ENCODE measurements around the gene GLRX2. TPM values are rescaled to one million over a fixed set of nuclear protein-coding genes. Genes with fewer than 3 reads are reported as not detected.
"Not testable (repeated sequence)": the region's sequence is repeated elsewhere in the genome, so short reads cannot be mapped to it uniquely, and the experiment has no call there.

The GLRX2 gene
- total RNA-seq, 1 experiment from 2014 or later, result 30.6 TPM

GRCh38 chr1:193118194-193118593, 13.0 kb upstream of the GLRX2 start (continued):
- TF ChIP-seq, protein P1, sequence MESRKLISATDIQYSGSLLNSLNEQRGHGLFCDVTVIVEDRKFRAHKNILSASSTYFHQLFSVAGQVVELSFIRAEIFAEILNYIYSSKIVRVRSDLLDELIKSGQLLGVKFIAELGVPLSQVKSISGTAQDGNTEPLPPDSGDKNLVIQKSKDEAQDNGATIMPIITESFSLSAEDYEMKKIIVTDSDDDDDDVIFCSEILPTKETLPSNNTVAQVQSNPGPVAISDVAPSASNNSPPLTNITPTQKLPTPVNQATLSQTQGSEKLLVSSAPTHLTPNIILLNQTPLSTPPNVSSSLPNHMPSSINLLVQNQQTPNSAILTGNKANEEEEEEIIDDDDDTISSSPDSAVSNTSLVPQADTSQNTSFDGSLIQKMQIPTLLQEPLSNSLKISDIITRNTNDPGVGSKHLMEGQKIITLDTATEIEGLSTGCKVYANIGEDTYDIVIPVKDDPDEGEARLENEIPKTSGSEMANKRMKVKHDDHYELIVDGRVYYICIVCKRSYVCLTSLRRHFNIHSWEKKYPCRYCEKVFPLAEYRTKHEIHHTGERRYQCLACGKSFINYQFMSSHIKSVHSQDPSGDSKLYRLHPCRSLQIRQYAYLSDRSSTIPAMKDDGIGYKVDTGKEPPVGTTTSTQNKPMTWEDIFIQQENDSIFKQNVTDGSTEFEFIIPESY (IDR thresholded peaks at IDR 0.05; ENCODE audit: extremely low read depth, insufficient replicate concordance, low read length), result no peak
- TF ChIP-seq EZH2 (IDR thresholded peaks at IDR 0.05), result no peak
- no peak for TF ChIP-seq SRF (IDR thresholded peaks at IDR 0.05; ENCODE audit: low read depth)
- TF ChIP-seq, protein P2, sequence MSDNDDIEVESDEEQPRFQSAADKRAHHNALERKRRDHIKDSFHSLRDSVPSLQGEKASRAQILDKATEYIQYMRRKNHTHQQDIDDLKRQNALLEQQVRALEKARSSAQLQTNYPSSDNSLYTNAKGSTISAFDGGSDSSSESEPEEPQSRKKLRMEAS (IDR thresholded peaks at IDR 0.05), result no peak
- no peak for TF ChIP-seq SIN3A (IDR thresholded peaks at IDR 0.05; ENCODE audit: low read depth)
- TF ChIP-seq POLR2AphosphoS5 (IDR thresholded peaks at IDR 0.05; ENCODE audit: low read depth, low read length), result no peak
- TF ChIP-seq EZH2phosphoT487 (IDR thresholded peaks at IDR 0.05; ENCODE audit: borderline replicate concordance), result no peak
- TF ChIP-seq RAD21 (IDR thresholded peaks at IDR 0.05; ENCODE audit: low read depth), result no peak
- TF ChIP-seq FOSL1 (IDR thresholded peaks at IDR 0.05; ENCODE audit: low read depth), result no peak
- no peak for TF ChIP-seq POLR2A (IDR thresholded peaks at IDR 0.05; ENCODE audit: borderline replicate concordance, extremely low read depth, insufficient read depth, insufficient read length)
- no peak for TF ChIP-seq ZNF274 (IDR thresholded peaks at IDR 0.05; ENCODE audit: low read depth, low read length)
- TF ChIP-seq CBX3 (IDR thresholded peaks at IDR 0.05; ENCODE audit: low read depth), result no peak

DNA sequence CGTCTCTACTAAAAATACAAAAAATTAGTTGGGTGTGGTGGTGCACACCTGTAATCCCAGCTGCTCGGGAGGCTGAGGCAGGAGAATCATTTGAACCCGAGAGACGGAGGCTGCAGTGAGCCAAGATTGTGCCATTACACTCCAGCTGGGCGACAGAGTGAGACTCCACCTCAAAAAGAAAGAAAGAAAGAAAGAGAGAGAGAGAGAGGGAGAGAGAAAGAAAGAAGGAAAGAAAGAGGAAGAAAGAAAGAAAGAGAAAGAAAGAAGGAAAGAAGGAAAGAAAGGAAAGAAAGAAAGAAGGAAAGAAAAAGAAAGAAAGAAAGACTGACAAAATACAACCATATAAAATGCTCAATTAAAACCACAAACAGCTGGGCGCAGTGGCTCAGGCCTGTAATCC, 12.0 kb upstream of the GLRX2 start:
- DNase-seq (ENCODE audit: low read depth, low spot score); BruUV-seq (replicated peaks); H3K9me3 ChIP-seq (ENCODE audit: control insufficient read depth in 1 of 2, insufficient read depth in 1 of 2, low read depth in 1 of 2, low read length in 2 of 2); H3K4me3 ChIP-seq (replicated peaks in 1 of 2; ENCODE audit: low read depth in 1 of 2, low read length in 2 of 2); H3K4me2 ChIP-seq (ENCODE audit: low read length); H3K9ac ChIP-seq (ENCODE audit: low read length); H4K20me1 ChIP-seq (ENCODE audit: insufficient read depth); H3K79me2 ChIP-seq (ENCODE audit: insufficient read depth, low read length); H3K27ac ChIP-seq (ENCODE audit: low read depth, low read length); POLR2A ChIA-PET; intact Hi-C loops (cut with micrococcal nuclease); H3K9me2 ChIP-seq (ENCODE audit: insufficient read depth); H3K27me3 ChIP-seq (ENCODE audit: insufficient read depth, low read length); CTCF ChIA-PET; H2AFZ ChIP-seq (ENCODE audit: low read depth, low read length, poor library complexity, severe bottlenecking); H3K36me3 ChIP-seq (ENCODE audit: control insufficient read depth in 1 of 2, insufficient read depth in 2 of 2, low read length in 2 of 2); ATAC-seq: not testable (repeated sequence)
- RAD21 ChIA-PET (ENCODE audit: low non-redundant PET in 1 of 2, low total read pairs in 2 of 2, uncharacterized antibody in 2 of 2, unreplicated experiment in 2 of 2), result interaction anchor here in 1 of 2 experiments (0.7 kb wide), 1 partner anchor 11 kb away, joined by 4 read pairs; no protein-coding TSS in a partner anchor
- H3K4me1 ChIP-seq (ENCODE audit: control insufficient read depth in 1 of 2, insufficient read depth in 2 of 2, low read length in 2 of 2), result peaks cover 11 to 28% of the 10 kb centered on the region in 2 experiments

Data from HCT116 (cell line).